GM12878 (cell line): Measurements from ENCODE around the gene TMEM135. TPM values are rescaled to one million over a fixed set of nuclear protein-coding genes. Genes with fewer than 3 reads are reported as not detected.
A peak's percentile ranks its signal among the peaks of the same experiment; 100 is the strongest.

Experiments used
- ATAC-seq: fragments of 200-7000 bp; cut with Tn5 transposase; 3 replicates; pipeline ENCODE4 v1.9.1; 2020; ENCODE audit warnings: mild to moderate bottlenecking, moderate library complexity
- BruUV-seq: library from RNA; stranded (reverse); fragments of 400-500 nt; replicated peaks from 2 replicates; lab custom pipeline; 2021; lab: Mats Ljungman, UMichigan
- CTCF ChIA-PET: fragments of 300-600 bp; sonication (Branson Sonifier 250); formaldehyde crosslinking; extraction: SDS; loops from one replicate; lab custom pipeline; 2021; ENCODE audit warnings: inconsistent platforms; lab: Yijun Ruan, JAX
- POLR2A ChIA-PET: fragments of 350-600 bp; formaldehyde crosslinking; extraction: SDS; loops from one replicate; lab custom pipeline; 2021; ENCODE audit warnings: inconsistent platforms; lab: Charles Lee
- RAD21 ChIA-PET: fragments of 300-600 bp; sonication (Branson Sonifier 250); formaldehyde crosslinking; loops from one replicate; lab custom pipeline; 2023; ENCODE audit warnings: antibody characterized with exemption; ENCODE audit not compliant: unreplicated experiment; lab: Charles Lee
- SMC1A ChIA-PET: fragments of 300-600 bp; sonication (Branson Sonifier 250); formaldehyde crosslinking; loops from one replicate; lab custom pipeline; 2023; ENCODE audit not compliant: unreplicated experiment, uncharacterized antibody; lab: Charles Lee
- DNase-seq: peaks from one replicate; pipeline ENCODE4 v3.0.0-alpha.2; 2011; ENCODE audit warnings: low read depth, low spot score
- FAIRE-seq: peaks from 3 replicates; lab custom pipeline; 2011; peaks lifted over from hg19 to GRCh38; lab: Jason Lieb, UNC
- H2AFZ ChIP-seq: 2 replicates; pipeline ENCODE4 v1.6.0; 2011; ENCODE audit warnings: low read depth, low read length, control low read depth; ENCODE audit not compliant: control insufficient read depth
- H3K27ac ChIP-seq: 2 replicates; pipeline ENCODE4 v1.5.1; 2011; ENCODE audit warnings: control low read depth; ENCODE audit not compliant: control insufficient read depth, insufficient read depth
- H3K27me3 ChIP-seq, 2 experiments: replicated peaks in 1 of 2; 2 replicates each; pipeline versions ENCODE4 v1.6.0 to v1.6.1; 2011; ENCODE audit warnings: low read length in 1 of 2; ENCODE audit not compliant: control insufficient read depth in 2 of 2, insufficient read depth in 2 of 2
- H3K36me3 ChIP-seq, 2 experiments: 2 replicates each; pipeline ENCODE4 v1.5.1; 2011; ENCODE audit warnings: low read length in 1 of 2; ENCODE audit not compliant: control insufficient read depth in 2 of 2, insufficient read depth in 2 of 2
- H3K4me1 ChIP-seq: 2 replicates; pipeline ENCODE4 v1.6.1; 2011; ENCODE audit warnings: mild to moderate bottlenecking, low read length, moderate library complexity, mixed read lengths; ENCODE audit not compliant: control insufficient read depth, insufficient read depth
- H3K4me2 ChIP-seq: 2 replicates; pipeline ENCODE4 v1.6.0; 2011; ENCODE audit warnings: control low read depth; ENCODE audit not compliant: control insufficient read depth, insufficient read depth
- H3K4me3 ChIP-seq: fragments of 200-600 bp; sonication (generic); 2 replicates; pipeline ENCODE4 v1.5.1; 2016
- H3K79me2 ChIP-seq: 2 replicates; pipeline ENCODE4 v1.6.0; 2011; ENCODE audit warnings: low read length; ENCODE audit not compliant: control insufficient read depth, insufficient read depth
- H3K9ac ChIP-seq: 2 replicates; pipeline ENCODE4 v1.8.0; 2011; ENCODE audit warnings: low read length, control low read depth, mixed read lengths; ENCODE audit not compliant: control insufficient read depth, insufficient read depth
- H3K9me3 ChIP-seq: replicated peaks from 3 replicates; pipeline ENCODE4 v1.5.1; 2011; ENCODE audit warnings: mild to moderate bottlenecking, low read length; ENCODE audit not compliant: control insufficient read depth, insufficient read depth
- H4K20me1 ChIP-seq: 2 replicates; pipeline ENCODE4 v1.6.0; 2011; ENCODE audit not compliant: control insufficient read depth, insufficient read depth
- BMI1 ChIP-seq: fragments of 450-650 bp; IDR thresholded peaks from 2 replicates; pipeline ENCODE4 v1.6.1; 2016; ENCODE audit warnings: mild to moderate bottlenecking, moderate library complexity, borderline replicate concordance
- ETV6 ChIP-seq, 2 experiments: fragments of 450-650 bp in 1 of 2; IDR thresholded peaks in 1 of 2; conservative IDR thresholded peaks in 1 of 2; 2 replicates each; pipeline ENCODE4 v1.6.1; 2014; ENCODE audit warnings: antibody characterized with exemption in 1 of 2, borderline replicate concordance in 1 of 2, low read depth in 1 of 2, mild to moderate bottlenecking in 1 of 2, moderate library complexity in 1 of 2
- GABPA ChIP-seq: IDR thresholded peaks from 2 replicates; pipeline ENCODE4 v1.6.1; 2014; ENCODE audit warnings: antibody characterized with exemption, low read depth, mild to moderate bottlenecking, inconsistent platforms
- JUND ChIP-seq: IDR thresholded peaks from 2 replicates; pipeline ENCODE4 v1.6.1; 2012; ENCODE audit warnings: low read depth, mild to moderate bottlenecking, low read length, improper control_type of control experiment, moderate library complexity
- MAX ChIP-seq: IDR thresholded peaks from 2 replicates; pipeline ENCODE4 v1.6.1; 2012; ENCODE audit warnings: low read depth, low read length, improper control_type of control experiment
- MLLT1 ChIP-seq: fragments of 450-650 bp; IDR thresholded peaks from 2 replicates; pipeline ENCODE4 v1.6.1; 2016; ENCODE audit warnings: mild to moderate bottlenecking
- MTA3 ChIP-seq: IDR thresholded peaks from 2 replicates; pipeline ENCODE4 v1.6.1; 2012; ENCODE audit warnings: low read length, inconsistent platforms, borderline replicate concordance
- RAD51 ChIP-seq: fragments of 450-650 bp; IDR thresholded peaks from 2 replicates; pipeline ENCODE4 v1.6.1; 2016; ENCODE audit warnings: moderate library complexity, mild to moderate bottlenecking, inconsistent platforms
- SMAD1 ChIP-seq: fragments of 450-650 bp; IDR thresholded peaks from 2 replicates; pipeline ENCODE4 v1.6.1; 2018; ENCODE audit warnings: mild to moderate bottlenecking, low read depth; ENCODE audit not compliant: partially characterized antibody
- TARDBP ChIP-seq: IDR thresholded peaks from 2 replicates; pipeline ENCODE4 v1.6.1; 2016; ENCODE audit warnings: borderline replicate concordance
- TBL1XR1 ChIP-seq: IDR thresholded peaks from 2 replicates; pipeline ENCODE4 v1.6.1; 2012; ENCODE audit warnings: low read depth, low read length, improper control_type of control experiment
- WGBS: methylation state at CpG from one replicate; pipeline ENCODE4 v1.1.6; 2016; ENCODE audit warnings: low lambda C conversion rate; ENCODE audit not compliant: insufficient replicate concordance, insufficient coverage; ENCODE audit errors: missing lambda C conversion rate; 5-methylcytosine and 5-hydroxymethylcytosine counted together
- in situ Hi-C: fragments of 300-500 bp; cut with MboI; formaldehyde crosslinking; loops from 9 replicates; pipeline ENCODE4 v1.14.3; 2018; ENCODE audit warnings: mixed read lengths
- intact Hi-C: fragments of 100-400 bp; cut with micrococcal nuclease; formaldehyde crosslinking; loops from one replicate; pipeline ENCODE4 v1.14.2; 2022; ENCODE audit not compliant: unreplicated experiment
- polyA plus RNA-seq, 11 experiments: library from polyadenylated mRNA; depleted of rRNA in 4 of 11; unstranded in 6 of 11; stranded (reverse) in 5 of 11; fragments of >200 nt; fragmentation: Nextera tagmentation in 4 of 11; fragmentation: Illumina TruSeq in 1 of 11; extraction: Ambion mirVana in 4 of 11; extraction: Trizol in 1 of 11; gene quantifications; 1 replicate in 1 of 11; 2 replicates in 10 of 11; pipeline versions ENCODE4 v1.2.1 to v1.2.3, GENCODE V29; 2011 to 2016; ENCODE audit warnings: inconsistent platforms in 2 of 11, missing spikeins in 2 of 11, low read depth in 1 of 11
- total RNA-seq, 4 experiments: library from RNA; depleted of rRNA in 3 of 4; stranded (reverse); fragments of >200 nt in 3 of 4; fragmentation: Illumina TruSeq in 1 of 4; extraction: Trizol in 1 of 4; gene quantifications; 2 replicates each; pipeline versions ENCODE4 v1.2.1 to v1.2.3, GENCODE V29; 2013 to 2021

Gene TMEM135
- total and polyA plus RNA-seq, 10 of the 15 experiments (the other 5 are each of a cell fraction or from before 2014, with no cell fraction given): 7.2 to 117 (median 12.9) TPM

GRCh38 chr11:87252869-87253268, 215.1 kb downstream of the TMEM135 start:
- no peak overlapping the region for H3K9ac ChIP-seq
- intact Hi-C loops: no loop called here
- no peaks in the 10 kb centered on the region for H3K79me2 ChIP-seq
- no peak overlapping the region for H3K4me3 ChIP-seq
- RAD21 ChIA-PET: no interaction called here
- no peak for FAIRE-seq
- no peaks in the 10 kb centered on the region for H3K36me3 ChIP-seq
- no peak overlapping the region for H3K27ac ChIP-seq
- in situ Hi-C loops: loop anchor here (5.0 kb wide), 1 partner anchor 36 kb away; no protein-coding TSS in a partner anchor
- peak; percentile 46; the same call in 2 of the 3 replicates for ATAC-seq
- H2AFZ ChIP-seq: no peak overlapping the region
- BruUV-seq: no TSS peak
- no peak overlapping the region for H3K4me2 ChIP-seq
- H3K9me3 ChIP-seq: no peaks in the 10 kb centered on the region
- SMC1A ChIA-PET: no interaction called here
- CTCF ChIA-PET: no interaction called here
- no peaks in the 10 kb centered on the region for H3K27me3 ChIP-seq
- no peak for TF ChIP-seq JUND
- TF ChIP-seq MTA3: no peak
- TF ChIP-seq ETV6 (conservative IDR thresholded peaks at IDR 0.05 in 1 of 2, IDR thresholded peaks at IDR 0.05 in 1 of 2; ENCODE audit: borderline replicate concordance in 1 of 2, low read depth in 1 of 2): no peak
- no peak for TF ChIP-seq TARDBP
- TF ChIP-seq MAX: no peak
- TF ChIP-seq SMAD1: no peak
- no peak for TF ChIP-seq BMI1
- peak; percentile 54; the same call in 1 of the 2 replicates for TF ChIP-seq RAD51
- POLR2A ChIA-PET: no interaction called here
- H4K20me1 ChIP-seq: no peaks in the 10 kb centered on the region
- H3K4me1 ChIP-seq: no peaks in the 10 kb centered on the region
- no peak for DNase-seq

- WGBS: 100% methylated on average over 2 of the region's 2 CpGs
- Histone ChIP-seq H3K27ac (no peak overlapping the region), H3K36me3 (no peaks in the 10 kb centered on the region), H4K20me1 (no peaks in the 10 kb centered on the region), H3K9me3 (no peaks in the 10 kb centered on the region), H3K4me1 (no peaks in the 10 kb centered on the region), H3K79me2 (no peaks in the 10 kb centered on the region), H2AFZ (no peak overlapping the region), H3K27me3 (no peaks in the 10 kb centered on the region), H3K4me3 (no peak overlapping the region), H3K4me2 (no peak overlapping the region), H3K9ac (no peak overlapping the region)
- intact Hi-C loops (no loop called here), in situ Hi-C loops (loop anchor here (5.0 kb wide), 1 partner anchor 37 kb away; no protein-coding TSS in a partner anchor)
- CTCF ChIA-PET: no interaction called here
- DNase-seq (no peak), FAIRE-seq (no peak), ATAC-seq (no peak)
- RAD21 ChIA-PET: no interaction called here
- POLR2A ChIA-PET: no interaction called here
- SMC1A ChIA-PET: interaction anchor here (1.0 to 1.8 kb wide), 2 partner anchors 10 to 12 kb away, joined by 4 to 5 read pairs; no protein-coding TSS in a partner anchor
- TF ChIP-seq TBL1XR1 (no peak), GABPA (no peak), MLLT1 (no peak)
- no TSS peak for BruUV-seq
Observed at GRCh38 chr11:87254562-87254961, 216.8 kb downstream of the TMEM135 start.
